NCI-H1417 (cell line): Measurements from ENCODE around the gene ARGLU1.
A peak's percentile ranks its signal among the peaks of the same experiment; 100 is the strongest.

Source experiments
- DNase-seq, 3 experiments: peaks; one replicate each; lab custom pipeline; 2025; lab: John Stamatoyannopoulos, UW

The ARGLU1 gene

GRCh38 chr13:106586648-106587166 lies 18.8 kb upstream of the ARGLU1 start:
- DNase-seq: no peak

GRCh38 chr13:106581225-106581624 lies 13.3 kb upstream of the ARGLU1 start:
- no peak for DNase-seq

DNA sequence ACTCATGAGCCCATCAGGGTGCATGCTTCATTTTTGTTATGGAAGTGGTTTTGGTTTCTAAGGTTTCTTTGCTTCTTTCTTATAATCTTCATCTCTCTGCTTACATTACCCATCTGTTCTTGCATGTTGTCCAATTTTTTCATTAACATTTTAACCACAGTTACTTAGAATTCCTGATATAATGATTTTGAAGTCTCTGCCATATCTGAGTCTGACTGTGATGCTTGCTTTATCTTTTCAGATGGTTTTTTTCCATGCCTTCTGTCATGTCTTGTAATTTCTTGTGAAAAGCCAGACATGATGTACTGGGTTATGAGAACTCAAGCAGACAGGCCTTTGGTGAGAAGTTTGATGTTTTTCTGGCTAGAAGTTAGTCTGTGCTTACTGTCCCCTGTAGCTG lies 8.0 kb upstream of the ARGLU1 start:
- DNase-seq: no peak

DNA sequence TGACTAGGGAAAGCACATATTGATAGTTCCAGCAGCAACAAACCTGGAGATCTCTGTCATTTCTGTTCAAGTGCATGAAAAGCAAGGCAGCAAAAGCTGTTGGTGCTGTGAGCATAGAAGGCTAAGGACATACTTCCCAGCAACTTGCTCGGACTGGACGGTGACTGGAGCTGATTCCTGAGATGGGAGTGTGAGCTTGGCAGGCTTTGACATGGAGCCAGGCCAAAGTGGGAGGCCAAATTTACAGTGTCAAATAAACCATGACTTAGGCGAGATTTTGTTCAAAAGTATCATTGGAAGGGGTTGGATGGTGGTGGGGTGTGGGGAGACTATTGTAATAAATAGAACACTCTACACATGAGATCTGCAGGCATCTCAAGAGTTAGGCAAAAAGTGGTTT lies 5.9 kb upstream of the ARGLU1 start:
- no peak for DNase-seq

- DNase-seq: no peak
Measured at GRCh38 chr13:106573284-106573846, 5.4 kb upstream of the ARGLU1 start.

DNA sequence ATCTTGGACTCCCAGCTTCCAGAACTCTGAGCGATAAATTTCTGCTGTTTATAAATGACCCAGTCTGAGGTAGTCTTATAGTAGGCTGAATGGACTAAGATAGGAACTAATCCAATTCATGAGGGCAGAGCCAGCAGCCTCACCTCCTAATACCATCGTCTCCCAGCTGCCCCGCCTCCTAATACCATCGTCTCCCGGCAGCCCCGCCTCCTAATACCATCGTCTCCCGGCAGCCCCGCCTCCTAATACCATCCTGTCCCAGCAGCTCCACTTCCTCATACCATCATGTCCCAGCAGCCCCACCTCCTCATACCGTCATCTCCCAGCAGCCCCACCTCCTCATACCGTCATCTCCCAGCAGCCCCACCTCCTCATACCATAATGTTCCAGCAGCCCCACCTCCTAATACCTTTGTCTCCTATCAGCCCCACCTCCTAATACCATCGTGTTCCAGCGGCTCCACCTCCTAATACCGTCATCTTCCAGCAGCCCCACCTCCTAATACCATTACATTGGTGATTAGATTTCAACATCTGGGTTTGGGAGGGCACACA lies 2.4 kb upstream of the ARGLU1 start:
- DNase-seq: no peak

- no peak for DNase-seq
Measured at GRCh38 chr13:106569233-106570095, 1.5 kb upstream of the ARGLU1 start.

DNA sequence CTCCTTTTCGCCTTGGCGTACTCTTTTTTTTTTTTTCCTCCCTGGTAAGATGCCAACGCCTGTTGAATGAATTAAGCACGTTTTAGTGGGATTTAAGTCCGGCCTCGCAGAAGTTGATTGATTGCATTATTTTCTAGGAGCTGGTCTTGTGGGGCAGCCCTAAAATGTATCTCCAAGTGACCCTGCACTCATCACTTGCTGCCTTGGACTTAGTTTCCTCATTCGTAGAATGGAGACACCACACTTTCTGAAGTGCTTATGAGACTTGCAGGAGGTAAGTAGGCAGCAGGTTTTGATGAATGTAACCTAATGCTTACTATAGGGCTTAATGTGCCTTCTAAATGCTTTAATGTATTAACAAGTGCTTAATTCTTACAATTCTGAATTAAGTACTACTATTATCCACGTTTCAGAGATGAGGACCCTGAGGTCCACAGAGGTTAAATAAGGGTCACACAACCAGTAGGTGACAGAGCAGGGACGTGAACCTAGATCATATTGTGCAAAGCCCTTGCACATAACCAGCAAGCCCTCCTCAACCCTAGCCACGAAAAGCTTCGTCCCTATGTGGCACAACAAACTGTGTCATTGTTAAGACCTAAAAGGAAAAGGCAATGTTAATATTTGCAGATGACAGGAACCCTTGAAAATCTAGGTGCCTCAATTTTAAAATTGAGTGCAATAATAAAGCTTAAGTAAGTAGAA lies 514 bp upstream of the ARGLU1 start:
- DNase-seq: no peak

DNA sequence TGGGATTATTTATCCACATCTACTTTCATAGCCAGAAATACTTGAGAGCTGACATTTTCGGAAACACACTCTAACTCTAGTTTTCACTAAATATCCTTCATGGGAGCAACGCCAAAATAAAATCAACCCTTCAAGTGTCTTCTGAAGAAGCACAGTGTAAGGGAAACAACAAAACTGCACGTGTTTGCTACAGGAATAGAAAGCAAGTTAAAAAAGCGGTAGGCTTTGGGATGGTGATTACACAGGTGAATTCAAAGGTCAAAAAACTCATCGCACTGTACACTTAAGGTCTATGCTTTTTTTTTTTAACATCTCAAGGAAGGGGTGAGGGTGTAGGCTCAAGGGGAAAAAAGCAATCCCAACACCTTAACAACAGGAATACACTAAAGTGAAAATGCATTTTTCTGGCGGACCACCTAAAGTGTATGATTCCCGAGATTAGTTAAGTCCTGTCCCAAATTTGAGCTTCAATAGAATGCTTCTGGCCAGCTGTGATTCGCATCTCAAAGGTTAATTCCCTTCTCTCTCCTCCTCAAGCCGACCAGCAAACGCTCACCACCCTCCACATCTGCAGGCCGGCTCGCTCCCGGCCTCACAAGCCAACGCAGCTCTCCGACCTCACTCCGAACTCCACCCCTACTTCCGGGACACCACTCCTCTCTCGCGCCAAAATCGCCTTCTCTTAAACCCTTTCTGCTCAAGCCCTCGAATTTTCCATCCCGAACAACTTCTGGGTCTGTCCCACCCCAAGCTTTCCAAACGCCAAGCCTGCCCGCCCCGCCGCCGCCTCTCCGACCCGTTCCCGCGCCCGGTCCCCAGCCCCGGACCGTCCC lies 1.1 kb downstream of the ARGLU1 start:
- DNase-seq: peak; percentile 61 to 81 (median 77)

- DNase-seq: no peak
Measured at GRCh38 chr13:106565127-106565775, 2.7 kb downstream of the ARGLU1 start.

- no peak for DNase-seq
Measured at GRCh38 chr13:106562301-106562700, 5.6 kb downstream of the ARGLU1 start.

GRCh38 chr13:106561551-106562170 lies 6.3 kb downstream of the ARGLU1 start:
- DNase-seq: no peak

- no peak for DNase-seq
Measured at GRCh38 chr13:106560821-106561220, 7.1 kb downstream of the ARGLU1 start.

GRCh38 chr13:106558527-106558926 lies 9.4 kb downstream of the ARGLU1 start:
- DNase-seq: no peak

- no peak for DNase-seq
Measured at GRCh38 chr13:106555631-106556328, 12.2 kb downstream of the ARGLU1 start.

GRCh38 chr13:106551751-106552150 lies 16.2 kb downstream of the ARGLU1 start:
- DNase-seq: no peak

DNA sequence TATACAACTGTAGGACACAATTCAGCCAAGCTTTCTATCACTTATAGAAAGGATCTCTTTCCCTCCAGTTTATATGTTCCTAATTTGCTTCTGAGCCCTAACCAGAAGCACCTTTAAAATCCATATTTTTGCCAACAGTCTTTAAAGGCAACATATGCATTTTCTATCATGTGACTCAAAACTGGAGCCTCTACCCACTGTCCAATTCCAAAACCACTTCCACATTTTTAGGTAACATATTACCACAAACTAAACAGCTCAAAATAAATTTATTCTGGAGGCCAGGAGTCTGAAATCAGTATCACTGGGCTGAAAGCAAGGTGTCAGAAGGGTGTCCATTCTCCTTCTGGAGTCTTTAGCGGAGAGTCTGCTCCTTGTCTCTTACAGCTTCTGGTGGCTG lies 16.6 kb downstream of the ARGLU1 start:
- DNase-seq: no peak

GRCh38 chr13:106550570-106551135 lies 17.3 kb downstream of the ARGLU1 start:
- no peak for DNase-seq

DNA sequence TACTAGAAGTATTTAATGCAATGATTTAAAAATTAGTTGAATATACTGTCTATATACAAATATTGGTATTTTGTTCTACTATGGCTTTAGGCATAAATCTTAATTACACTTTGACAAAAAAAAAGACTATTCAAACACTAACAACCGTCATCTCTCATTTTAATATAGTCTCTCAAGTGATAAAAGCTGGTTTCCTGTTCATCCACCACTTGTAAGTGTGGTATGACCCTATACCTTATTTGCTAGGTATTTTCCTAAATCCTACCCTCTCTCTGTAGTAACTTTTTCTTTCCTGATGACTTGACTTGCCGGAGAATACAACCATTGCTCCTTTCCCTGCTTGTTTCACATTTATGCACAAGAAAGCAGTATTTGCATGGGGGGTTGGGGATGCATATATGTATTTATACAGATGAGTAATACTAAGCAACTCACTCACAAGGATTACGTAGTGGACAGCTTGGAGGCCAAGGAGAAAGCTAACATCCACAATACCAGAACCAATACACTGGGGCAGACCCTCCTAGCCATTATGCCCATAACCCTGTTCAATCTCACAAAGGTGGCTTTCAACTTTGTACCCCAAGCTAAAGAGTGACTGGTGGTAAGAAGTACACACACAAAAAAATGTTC lies 19.8 kb downstream of the ARGLU1 start:
- DNase-seq: no peak
